Uterus (tissue), 4 donors: ENCODE measurements around the gene NAV3. TPM values are rescaled to one million over a fixed set of nuclear protein-coding genes. Genes with fewer than 3 reads are reported as not detected.
A peak's percentile ranks its signal among the peaks of the same experiment; 100 is the strongest.
"Not testable (repeated sequence)": the region's sequence is repeated elsewhere in the genome, so short reads cannot be mapped to it uniquely, and the experiment has no call there.

ENCODE experiments used
- DNase-seq, 2 donors: peaks; one replicate each; pipeline ENCODE4 v3.0.0-alpha.2; 2019 to 2020
- H3K27ac ChIP-seq, 2 donors: fragments of 200-600 bp; sonication (generic); 1 replicate in 1 of 2; 2 replicates in 1 of 2; pipeline ENCODE4 v1.5.1; 2016 to 2018
- H3K27me3 ChIP-seq, 2 donors: fragments of 200-600 bp; sonication (generic); one replicate each; pipeline ENCODE4 v1.5.1; 2018 to 2019; ENCODE audit warnings: control low read depth in 1 of 2
- H3K36me3 ChIP-seq, 2 donors: fragments of 200-600 bp; sonication (generic); one replicate each; pipeline ENCODE4 v1.5.1; 2019; ENCODE audit warnings: control low read depth in 1 of 2
- H3K4me1 ChIP-seq, 2 donors: fragments of 200-600 bp; sonication (generic); one replicate each; pipeline ENCODE4 v1.5.1; 2018 to 2019; ENCODE audit warnings: control low read depth in 1 of 2
- H3K4me3 ChIP-seq, 2 donors: fragments of 200-600 bp; sonication (generic); 1 replicate in 1 of 2; 2 replicates in 1 of 2; pipeline ENCODE4 v1.5.1; 2018 to 2019; ENCODE audit warnings: mild to moderate bottlenecking in 1 of 2
- H3K9me3 ChIP-seq, 2 donors: fragments of 200-600 bp; sonication (generic); one replicate each; pipeline ENCODE4 v1.5.1; 2019; ENCODE audit warnings: control low read depth in 1 of 2
- CTCF ChIP-seq, 4 experiments: fragments of 200-600 bp in 2 of 4; fragments of 450-650 bp in 2 of 4; sonication (generic) in 2 of 4; IDR thresholded peaks; one replicate each; pipeline ENCODE4 v1.5.1; 2016 to 2019; ENCODE audit warnings: antibody characterized with exemption in 4 of 4, mild to moderate bottlenecking in 2 of 4, moderate library complexity in 1 of 4
- POLR2A ChIP-seq, 2 donors: fragments of 450-650 bp; IDR thresholded peaks; one replicate each; pipeline ENCODE4 v1.6.1; 2016; ENCODE audit warnings: antibody characterized with exemption in 2 of 2, mild to moderate bottlenecking in 1 of 2, moderate library complexity in 1 of 2
- intact Hi-C: fragments of 100-400 bp; cut with DNase I; formaldehyde crosslinking; loops from one replicate; pipeline ENCODE4 v1.15.1; 2023; ENCODE audit warnings: low total_unique reads
- total RNA-seq, 4 donors: library from RNA; depleted of rRNA in 3 of 4; stranded (reverse); fragments of >200 nt in 3 of 4; gene quantifications; one replicate each; pipeline versions ENCODE4 v1.1.0 to v1.2.4, GENCODE V29; 2014 to 2023
- donor health status: DM: yes; HTN: yes; CAD: no.

The NAV3 gene
- total RNA-seq, 4 donors from 2014 or later, result 7.2 to 33.9 (median 13.0) TPM

- Histone ChIP-seq H3K27me3 (no peaks in the 10 kb centered on the region), H3K27ac (no peak overlapping the region), H3K9me3 (no peaks in the 10 kb centered on the region), H3K4me1 (no peaks in the 10 kb centered on the region), H3K4me3 (no peak overlapping the region), H3K36me3 (no peaks in the 10 kb centered on the region)
- intact Hi-C loops, result no loop called here
- TF ChIP-seq CTCF (IDR thresholded peaks at IDR 0.05), result no peak
- TF ChIP-seq POLR2A (IDR thresholded peaks at IDR 0.05), result no peak
- no peak for DNase-seq
These were observed 410.1 kb downstream of the NAV3 start for GRCh38 chr12:78240827-78241226.

- H3K27ac ChIP-seq, result no peak overlapping the region
- H3K36me3 ChIP-seq, result no peaks in the 10 kb centered on the region
- intact Hi-C loops, result no loop called here
- H3K27me3 ChIP-seq, result no peaks in the 10 kb centered on the region
- no peak overlapping the region for H3K4me3 ChIP-seq
- no peaks in the 10 kb centered on the region for H3K9me3 ChIP-seq
- DNase-seq, result no peak
- no peaks in the 10 kb centered on the region for H3K4me1 ChIP-seq
- TF ChIP-seq POLR2A (IDR thresholded peaks at IDR 0.05), result no peak
- TF ChIP-seq CTCF (IDR thresholded peaks at IDR 0.05), result no peak
These were observed 410.8 kb downstream of the NAV3 start for GRCh38 chr12:78241446-78241845.

- Histone ChIP-seq H3K9me3 (no peaks in the 10 kb centered on the region), H3K36me3 (no peaks in the 10 kb centered on the region), H3K27me3 (no peaks in the 10 kb centered on the region), H3K27ac (peak overlapping the region in 1 of 2 donors; percentile 17), H3K4me1 (no peaks in the 10 kb centered on the region), H3K4me3 (no peak overlapping the region)
- intact Hi-C loops, result no loop called here
- no peak for DNase-seq
- no peak for TF ChIP-seq POLR2A (IDR thresholded peaks at IDR 0.05)
- no peak for TF ChIP-seq CTCF (IDR thresholded peaks at IDR 0.05)
These were observed 414.3 kb downstream of the NAV3 start for GRCh38 chr12:78244916-78245507.

GRCh38 chr12:78248321-78248720 lies 417.6 kb downstream of the NAV3 start:
- no peak for DNase-seq
- Histone ChIP-seq H3K4me3 (no peak overlapping the region), H3K27ac (no peak overlapping the region), H3K4me1 (no peaks in the 10 kb centered on the region), H3K9me3 (no peaks in the 10 kb centered on the region), H3K27me3 (no peaks in the 10 kb centered on the region), H3K36me3 (no peaks in the 10 kb centered on the region)
- TF ChIP-seq POLR2A (IDR thresholded peaks at IDR 0.05) (no peak), CTCF (IDR thresholded peaks at IDR 0.05) (no peak)
- intact Hi-C loops, result no loop called here

GRCh38 chr12:78249578-78249977 lies 418.9 kb downstream of the NAV3 start:
- H3K36me3 ChIP-seq, result no peaks in the 10 kb centered on the region
- TF ChIP-seq CTCF (IDR thresholded peaks at IDR 0.05) (no peak), POLR2A (IDR thresholded peaks at IDR 0.05) (no peak)

GRCh38 chr12:78257662-78258061 lies 427.0 kb downstream of the NAV3 start:
- H3K27me3 ChIP-seq, H3K4me1 ChIP-seq, H3K9me3 ChIP-seq, intact Hi-C loops, H3K36me3 ChIP-seq, DNase-seq, H3K4me3 ChIP-seq, H3K27ac ChIP-seq: not testable (repeated sequence)

More at GRCh38 chr12:78249578-78249977, 418.9 kb downstream of the NAV3 start:
- intact Hi-C loops, result no loop called here
- Histone ChIP-seq H3K4me3 (no peak overlapping the region), H3K27ac (no peak overlapping the region), H3K27me3 (no peaks in the 10 kb centered on the region), H3K9me3 (no peaks in the 10 kb centered on the region), H3K4me1 (no peaks in the 10 kb centered on the region)
- no peak for DNase-seq
